Midbrain (tissue), 1 donor: ENCODE data around the gene ARFIP1.
"Not testable (repeated sequence)": the region's sequence is repeated elsewhere in the genome, so short reads cannot be mapped to it uniquely, and the experiment has no call there.

ENCODE experiments used
- DNase-seq: peaks from one replicate; lab custom pipeline; 2025; lab: John Stamatoyannopoulos, UW

ARFIP1 gene

DNA sequence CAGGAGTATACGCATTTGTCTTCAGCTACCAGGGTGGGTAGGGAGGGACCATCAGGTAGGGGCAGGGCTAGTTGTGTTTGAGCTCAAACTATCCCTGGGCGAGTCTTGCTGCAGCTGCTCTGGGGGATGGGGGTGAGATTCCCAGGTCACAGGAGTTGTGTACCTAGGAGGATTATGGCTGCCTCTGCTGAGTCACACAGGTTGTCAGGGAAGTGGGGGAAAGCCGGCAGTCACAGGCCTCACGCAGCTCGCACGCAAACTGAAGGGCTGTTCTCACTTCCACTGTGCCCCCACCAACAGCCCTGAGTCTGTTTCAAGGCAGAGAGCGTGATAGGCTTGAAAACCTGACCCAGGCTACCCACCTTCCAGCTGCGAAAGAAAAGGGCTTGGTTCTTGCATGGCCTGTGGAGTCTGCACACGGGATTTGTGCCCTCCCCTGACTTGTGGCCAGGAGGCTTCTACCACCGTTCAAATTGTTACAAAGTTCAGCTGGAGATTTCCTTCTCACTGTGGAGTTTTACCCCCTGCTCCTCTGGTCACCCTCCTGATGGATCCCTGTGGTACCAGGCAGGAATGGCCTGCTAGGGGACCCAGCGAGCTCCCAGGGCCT lies 63.8 kb downstream of the ARFIP1 start:
- no peak for DNase-seq

DNA sequence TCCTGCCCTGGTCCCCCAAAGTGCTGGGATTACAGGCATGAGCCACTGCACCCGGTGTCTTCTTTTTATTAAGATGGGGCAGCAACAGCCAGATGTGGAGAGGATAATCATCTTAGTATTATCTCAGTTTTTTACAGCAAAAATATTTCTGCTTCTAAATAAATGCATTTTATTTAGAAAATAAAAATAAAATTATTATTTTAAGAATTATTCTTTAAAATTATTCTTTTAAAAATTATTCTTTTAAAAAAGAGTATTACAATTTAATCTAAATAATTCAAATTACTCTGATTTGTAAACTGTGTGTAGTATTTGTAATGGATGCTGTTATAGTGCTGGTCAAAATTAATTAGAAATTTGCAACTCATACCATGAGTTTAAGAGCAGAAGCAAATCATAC lies 67.6 kb downstream of the ARFIP1 start:
- DNase-seq = no peak

DNA sequence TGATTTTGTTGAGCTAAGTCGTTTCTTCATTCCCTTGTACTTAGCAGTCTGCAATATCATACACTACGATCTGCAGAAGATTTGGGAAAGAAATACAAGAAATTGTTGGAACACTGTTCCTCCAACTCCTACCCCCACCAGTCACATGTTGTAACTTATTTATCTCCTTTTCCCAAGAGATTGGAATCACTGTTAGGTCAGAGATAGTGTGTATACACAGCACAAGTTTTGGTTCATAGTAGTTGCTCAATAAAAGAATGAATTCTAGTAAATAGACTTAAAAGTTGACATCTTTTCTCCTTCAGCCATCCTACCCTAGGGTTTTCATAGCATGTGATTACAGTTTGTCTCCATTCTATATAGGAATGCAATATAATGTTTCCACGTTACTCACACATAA lies 68.8 kb downstream of the ARFIP1 start:
- DNase-seq = no peak

DNA sequence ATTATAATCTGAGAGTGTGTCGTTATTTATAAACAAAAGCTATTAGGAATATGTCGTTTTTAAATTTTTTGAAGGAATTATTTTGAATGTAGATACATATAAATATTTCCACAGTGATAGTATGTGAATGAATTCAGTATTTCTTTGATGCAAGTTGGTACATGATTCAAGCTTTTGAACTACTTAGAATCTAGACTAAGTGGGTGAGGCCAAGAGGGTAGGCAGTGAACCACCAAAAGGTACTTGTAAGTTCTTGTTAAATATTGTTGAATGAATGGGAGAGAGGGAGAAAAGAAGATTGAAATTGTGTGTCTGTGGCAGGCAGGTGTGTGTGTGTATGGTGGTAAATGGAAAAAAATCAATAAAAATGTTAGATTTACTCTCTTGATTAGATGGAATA lies 69.6 kb downstream of the ARFIP1 start:
- DNase-seq = no peak

DNA sequence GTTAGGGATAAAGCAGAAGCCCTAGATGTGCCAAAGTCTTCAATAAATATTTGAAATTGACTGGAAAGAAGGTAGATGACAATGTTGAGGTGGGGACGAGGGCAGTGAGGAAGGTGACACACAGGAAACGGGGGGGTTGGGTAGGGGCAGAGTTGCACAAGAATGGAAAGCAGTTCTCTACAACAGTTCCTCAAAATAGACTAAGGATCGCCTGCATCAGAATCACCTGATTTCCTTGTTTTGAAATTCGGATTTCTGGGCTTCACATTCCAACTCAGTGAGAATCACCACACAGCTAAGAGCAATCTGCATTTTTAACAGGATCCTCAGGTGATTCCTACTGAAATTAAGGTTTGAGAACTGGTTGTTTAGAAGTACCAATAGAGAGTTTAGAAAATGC lies 70.6 kb downstream of the ARFIP1 start:
- DNase-seq = no peak

DNA sequence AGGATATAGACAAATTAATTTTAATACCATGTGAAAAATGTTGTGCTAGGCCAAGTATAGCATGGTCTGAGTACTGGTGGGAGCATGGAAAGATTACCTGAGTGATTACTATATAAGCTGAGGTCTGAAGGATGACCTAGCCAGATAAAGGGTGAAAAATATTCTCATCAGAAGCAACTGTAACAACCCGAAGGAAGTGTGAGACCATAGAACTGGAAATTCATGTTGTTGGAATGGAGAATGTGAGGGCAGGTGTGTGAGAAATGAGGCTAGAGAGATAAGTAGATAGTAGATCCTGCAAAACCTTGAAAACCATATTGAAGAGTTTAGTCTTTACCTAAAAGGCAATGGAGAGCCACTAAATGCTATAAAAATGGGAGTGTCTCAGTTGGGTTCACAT lies 71.5 kb downstream of the ARFIP1 start:
- no peak for DNase-seq

DNA sequence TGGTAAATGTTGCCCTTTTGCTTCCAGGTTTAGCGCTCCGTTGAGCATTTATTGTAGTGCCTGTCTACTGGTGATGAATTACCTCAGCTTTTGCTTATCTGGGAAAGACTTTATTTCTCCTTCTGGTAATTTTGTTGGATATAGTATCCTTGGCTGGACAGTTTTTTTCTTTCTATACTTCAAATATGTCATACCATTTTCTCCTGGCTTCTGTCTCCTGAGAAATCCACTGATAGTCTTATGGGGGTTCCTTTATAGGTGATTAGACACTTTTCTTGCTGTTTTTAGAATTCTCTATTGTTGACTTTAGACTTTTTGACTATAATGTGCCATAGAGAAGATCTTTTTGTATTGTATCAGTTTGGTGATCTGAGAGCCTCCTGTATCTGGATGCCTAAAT lies 73.5 kb downstream of the ARFIP1 start:
- DNase-seq = no peak

DNA sequence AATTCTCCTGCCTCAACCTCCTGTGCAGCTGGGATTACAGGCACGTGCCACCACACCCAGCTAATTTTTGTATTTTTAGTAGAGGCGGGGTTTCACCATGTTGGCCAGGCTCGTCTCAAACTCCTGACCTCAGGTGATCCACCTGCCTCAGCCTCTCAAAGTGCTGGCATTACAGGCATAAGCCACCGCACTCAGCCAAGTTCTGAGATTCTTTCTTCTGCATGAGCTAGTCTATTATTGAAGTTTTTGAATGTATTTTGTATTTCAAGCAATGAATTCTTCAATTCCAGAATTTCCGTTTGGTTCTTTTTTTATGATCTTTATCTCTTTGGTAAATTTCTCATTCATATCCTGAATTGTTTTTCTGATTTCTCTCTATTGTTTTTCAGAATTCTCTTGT lies 74.3 kb downstream of the ARFIP1 start:
- not testable (repeated sequence) for DNase-seq

DNA sequence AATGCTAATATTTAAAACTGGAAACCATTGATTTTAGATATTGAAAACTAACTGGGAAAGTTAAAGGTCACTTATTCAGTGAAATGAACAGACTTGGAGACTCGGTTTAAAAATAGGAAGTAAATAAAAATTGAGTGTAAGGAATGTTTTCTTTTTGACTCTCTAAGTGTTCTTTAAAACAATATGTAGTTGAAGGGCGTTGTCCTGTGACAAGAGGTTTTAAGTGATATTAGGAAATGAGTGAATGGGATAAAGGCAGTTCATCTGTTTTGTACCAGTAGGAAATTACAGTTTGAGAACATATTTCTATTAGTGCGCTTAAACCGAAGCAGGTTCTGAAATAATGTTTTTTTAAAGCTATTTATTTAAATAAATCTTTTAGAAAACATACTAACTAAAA lies 77.2 kb downstream of the ARFIP1 start:
- DNase-seq = no peak

DNA sequence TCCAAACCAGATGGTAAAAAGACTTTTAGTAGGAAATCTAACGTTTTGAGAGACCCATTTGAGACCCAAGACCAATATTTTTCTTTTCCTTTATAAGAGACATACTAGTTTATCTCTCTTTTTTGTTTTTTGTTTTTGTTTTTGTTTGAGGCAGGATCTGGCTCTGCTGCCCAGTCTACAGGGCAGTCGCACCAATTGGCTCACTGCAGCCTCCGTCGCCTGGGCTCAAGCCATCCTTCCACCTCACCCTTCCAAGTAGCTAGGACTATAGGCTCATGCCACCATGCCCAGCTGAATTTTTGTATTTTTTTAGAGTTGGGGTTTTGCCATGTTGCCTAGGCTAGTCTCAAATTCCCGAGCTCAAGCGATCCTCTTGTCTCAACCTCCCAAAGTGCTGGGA lies 79.2 kb downstream of the ARFIP1 start:
- DNase-seq = no peak

DNA sequence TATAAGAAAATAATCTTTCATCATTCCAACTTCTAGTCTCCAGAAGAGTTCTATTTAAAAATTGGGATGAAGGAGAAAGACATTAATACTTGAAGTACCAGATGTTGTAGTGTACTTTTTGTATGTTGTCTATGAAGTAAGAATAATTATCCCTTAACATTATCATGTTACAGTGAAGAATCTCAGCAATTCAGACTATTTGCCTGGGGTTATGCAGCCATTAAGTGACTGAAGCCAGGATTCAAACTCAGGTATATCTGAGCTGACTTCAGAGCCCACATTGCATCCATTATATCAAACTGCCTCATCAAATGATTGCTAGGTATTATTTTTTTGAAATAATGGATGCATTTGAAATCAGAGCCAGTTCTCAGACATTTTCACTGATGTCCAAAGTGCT lies 80.3 kb downstream of the ARFIP1 start:
- no peak for DNase-seq

DNA sequence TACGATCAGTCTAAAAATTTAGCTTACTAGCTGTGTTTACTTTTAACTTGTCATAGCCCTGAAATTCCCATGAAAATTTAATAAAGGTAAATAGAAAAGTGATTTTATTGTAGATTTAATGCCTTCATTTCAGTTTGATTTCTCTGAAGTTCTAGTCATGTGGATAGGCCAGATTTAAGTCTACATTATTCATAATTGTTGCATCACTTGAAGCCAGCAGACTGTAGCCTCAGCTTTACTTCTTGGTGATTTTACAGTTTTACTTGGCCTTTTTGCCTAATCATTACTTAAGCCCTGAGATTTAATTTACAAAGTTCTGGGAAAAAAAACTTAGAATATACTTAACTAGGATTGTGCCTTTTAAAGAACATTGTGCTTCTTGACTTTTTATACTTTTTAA lies 82.9 kb downstream of the ARFIP1 start:
- DNase-seq = no peak

DNA sequence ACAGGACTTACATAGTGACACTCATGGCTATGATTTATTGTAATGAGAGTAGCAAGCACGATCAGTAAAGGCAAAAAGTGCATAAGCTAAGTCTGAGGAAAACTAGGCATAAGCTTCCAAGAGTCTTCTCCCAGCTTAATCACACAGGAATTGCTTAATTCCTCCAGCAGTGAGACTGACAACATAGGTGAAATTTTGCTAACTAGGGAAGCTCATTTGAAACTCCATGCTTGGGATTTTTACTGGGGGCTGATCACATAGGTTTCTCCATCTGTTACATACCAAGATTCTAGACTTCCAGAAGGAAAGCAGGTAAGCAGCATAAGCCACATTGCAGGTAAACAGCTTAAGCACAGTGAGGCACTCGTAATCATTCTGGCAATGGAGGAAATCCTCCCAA lies 84.6 kb downstream of the ARFIP1 start:
- DNase-seq = no peak

DNA sequence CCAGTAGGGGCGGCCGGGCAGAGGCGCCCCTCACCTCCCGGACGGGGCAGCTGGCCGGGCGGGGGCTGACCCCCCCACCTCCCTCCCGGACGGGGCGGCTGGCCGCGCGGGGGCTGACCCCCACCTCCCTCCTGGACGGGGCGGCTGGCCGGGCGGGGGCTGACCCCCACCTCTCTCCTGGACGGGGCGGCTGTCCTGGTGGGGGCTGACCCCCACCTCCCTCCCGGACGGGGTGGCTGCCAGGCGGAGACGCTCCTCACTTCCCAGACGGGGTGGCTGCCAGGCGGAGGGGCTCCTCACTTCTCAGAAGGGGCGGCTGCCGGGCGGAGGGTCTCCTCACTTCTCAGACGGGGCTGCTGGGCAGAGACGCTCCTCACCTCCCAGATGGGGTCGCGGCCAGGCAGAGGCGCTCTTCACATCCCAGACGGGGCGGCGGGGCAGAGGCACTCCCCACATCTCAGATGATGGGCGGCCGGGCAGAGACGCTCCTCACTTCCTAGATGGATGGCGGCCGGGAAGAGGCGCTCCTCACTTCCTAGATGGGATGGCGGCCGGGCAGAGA lies 86.8 kb downstream of the ARFIP1 start:
- not testable (repeated sequence) for DNase-seq

DNA sequence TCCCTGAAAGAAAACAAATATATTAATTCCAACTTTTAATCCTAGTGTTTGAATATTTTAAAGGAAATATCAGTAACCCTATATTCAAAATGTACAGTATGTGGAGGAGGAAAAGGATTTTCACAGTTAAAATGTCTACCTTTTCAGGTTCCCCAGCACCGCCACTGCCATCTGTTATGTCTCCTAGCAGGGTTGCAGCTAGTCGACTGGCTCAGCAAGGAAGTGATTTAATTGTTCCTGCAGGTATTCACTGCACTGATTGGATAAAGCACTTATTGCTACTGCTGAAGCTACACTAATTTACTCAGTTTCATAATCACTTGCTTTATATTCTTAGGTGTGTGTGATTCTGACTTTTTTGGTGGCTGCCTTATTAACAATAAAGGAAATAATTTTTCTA lies 90.9 kb downstream of the ARFIP1 start:
- DNase-seq = no peak

DNA sequence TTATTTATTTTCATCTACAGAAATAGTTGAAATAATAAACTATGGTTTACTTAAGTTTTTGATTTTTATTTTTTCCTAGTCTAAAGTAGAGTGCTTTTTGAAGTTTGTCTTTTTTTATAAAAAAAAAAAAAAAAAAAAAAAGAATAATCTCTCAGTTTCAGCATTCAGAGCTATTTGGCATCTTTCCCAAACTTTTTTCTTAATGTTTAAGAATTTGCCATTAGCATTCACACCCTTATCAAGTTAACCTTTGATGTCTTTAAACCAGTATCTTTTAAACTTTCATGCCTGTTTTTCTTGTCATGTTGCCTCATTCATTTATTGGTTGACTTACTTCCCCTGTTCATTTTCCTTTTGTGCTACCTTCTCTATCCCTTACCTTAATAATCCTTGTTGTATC lies 95.5 kb downstream of the ARFIP1 start:
- DNase-seq = no peak

DNA sequence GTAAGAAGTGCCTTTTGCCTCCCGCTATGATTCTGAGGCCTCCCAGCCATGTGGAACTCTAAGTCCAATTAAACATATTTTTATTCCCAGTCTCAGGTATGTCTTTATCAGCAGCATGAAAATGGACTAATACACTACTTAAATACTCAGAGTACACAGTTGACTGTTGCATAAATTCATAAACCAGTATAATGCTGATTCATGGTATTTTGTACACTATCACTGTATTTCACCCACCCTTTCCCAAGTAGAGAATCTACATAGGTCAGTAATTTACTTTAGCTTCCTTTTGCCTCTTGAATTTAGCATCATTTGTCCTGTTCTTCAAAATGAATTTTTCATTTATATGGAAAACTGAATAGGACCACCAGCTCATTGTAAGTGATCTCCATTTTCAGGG lies 98.1 kb downstream of the ARFIP1 start:
- DNase-seq = no peak

DNA sequence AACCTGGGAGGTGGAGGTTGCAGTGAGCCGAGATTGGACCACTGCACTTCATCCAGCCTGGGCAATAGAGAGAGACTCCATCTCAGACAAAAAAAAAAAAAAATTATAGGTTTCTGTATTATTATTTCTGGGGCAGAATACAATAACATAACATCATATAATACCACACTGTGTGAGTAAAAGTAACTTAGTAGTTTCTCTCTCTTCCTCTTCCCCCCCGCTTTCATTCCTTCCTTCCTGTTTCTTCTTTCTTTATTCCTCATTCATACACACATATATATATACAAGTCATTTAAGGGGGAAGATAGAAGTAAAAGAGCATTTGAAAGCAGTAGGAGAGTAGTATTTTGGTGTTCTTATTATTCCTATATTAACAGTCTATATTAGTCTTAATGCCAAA lies 100.5 kb downstream of the ARFIP1 start:
- DNase-seq = no peak

DNA sequence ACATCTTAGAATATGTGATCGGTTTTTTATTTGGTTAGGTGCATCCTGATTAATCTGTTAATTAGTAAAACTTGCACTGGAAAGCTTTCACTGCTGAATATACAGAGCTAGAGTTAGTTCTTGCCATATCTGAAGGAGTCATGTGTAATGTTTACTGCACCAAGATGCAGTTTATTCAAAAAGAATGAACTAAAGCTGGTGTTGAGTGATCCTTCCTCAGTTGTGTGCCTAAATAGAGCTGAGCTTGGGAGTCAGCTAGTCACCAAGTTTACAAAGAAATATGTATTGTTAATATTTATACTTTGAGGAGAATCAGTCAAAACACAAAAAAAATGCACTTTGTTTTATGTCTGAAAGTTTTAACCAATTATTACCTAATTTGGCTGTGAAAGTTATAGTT lies 102.2 kb downstream of the ARFIP1 start:
- DNase-seq = no peak

DNA sequence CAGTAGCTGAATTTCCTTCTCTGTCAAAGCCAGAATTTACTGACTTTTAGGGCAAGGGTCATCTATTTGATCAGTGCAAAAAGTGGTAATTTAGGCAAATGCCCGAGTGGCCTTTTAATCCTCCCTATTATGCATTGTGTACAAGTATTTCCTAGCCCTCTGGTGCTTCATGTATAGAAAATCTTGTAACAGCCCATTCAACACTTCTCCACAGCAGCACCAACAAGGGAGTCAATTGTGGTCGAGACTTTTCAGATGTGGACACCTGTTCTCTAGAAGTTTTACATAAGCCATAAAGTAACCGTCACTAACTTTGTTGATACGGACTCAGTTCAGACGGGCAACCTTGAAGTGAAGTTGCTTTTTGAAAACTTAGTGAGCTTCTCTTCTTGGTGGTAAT lies 105.4 kb downstream of the ARFIP1 start:
- DNase-seq = no peak

DNA sequence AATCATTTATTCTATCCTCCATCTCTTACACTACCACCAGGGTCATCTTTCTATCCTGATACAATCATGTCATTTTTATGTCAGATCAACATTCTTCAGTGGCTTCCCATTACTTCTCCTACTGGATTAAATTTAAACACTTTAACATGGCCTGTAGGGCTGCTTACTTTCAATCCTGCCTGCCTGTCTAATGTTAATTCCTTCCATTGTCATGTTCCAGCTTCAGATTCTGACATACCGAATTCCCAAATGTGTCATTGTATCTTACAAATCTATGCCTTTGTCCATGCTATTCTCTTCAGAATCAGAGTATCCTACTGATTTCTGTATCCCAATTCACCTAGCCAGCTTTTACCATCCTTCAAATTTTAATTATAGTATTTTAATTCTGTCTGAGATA lies 106.4 kb downstream of the ARFIP1 start:
- no peak for DNase-seq

DNA sequence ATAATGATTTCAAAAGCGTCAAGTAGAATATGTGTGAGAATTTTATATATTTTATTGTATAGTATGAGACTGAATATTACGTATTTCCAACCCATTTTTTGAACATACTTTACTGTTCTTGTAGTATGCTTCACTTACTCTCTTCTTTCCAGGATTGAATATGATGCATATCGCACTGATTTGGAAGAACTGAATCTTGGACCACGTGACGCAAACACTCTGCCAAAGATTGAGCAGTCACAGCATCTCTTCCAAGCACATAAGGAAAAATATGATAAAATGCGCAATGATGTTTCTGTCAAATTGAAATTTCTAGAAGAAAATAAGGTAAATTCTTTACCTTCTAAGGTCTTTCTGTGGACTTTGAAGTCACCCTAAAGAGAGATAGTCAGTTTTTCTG lies 108.2 kb downstream of the ARFIP1 start:
- DNase-seq = no peak

DNA sequence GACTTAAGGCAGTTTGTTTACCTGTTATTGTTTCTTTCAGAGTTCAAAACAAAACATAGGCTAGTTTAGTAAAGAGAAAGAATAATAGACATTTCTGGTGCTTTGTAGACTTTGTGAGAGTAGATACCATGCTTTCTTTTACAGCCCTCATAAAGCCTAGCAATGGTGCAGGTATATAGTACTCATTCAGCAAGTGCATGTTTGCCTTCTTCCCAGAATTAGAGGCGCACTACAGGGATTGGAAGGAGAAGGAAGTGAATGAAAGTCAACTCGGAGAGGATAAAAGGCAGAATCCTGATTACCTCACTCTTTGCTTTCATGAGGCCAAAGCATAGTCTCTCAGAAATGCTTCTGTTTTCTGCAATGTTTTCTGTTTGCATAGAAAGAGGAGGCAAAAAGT lies 113.2 kb downstream of the ARFIP1 start:
- no peak for DNase-seq

DNA sequence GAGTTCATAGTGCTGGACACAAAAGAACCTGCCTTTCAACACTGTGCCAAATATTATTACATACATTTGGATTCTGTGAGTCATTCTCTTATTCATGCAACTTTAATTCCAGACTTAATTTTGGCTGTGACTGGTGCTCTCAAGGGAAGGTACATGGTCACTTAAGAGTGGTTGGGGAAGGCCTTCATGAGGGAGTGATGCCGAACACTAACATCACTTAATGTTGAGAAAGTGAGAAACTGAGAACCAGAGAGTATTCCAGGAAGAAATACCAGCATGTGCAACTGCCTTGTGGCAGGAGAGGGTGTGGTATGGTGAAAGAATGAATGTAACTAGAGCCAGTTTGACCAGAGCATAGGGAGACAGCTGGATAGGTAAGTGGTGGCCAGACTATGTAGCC lies 114.9 kb downstream of the ARFIP1 start:
- DNase-seq = no peak

DNA sequence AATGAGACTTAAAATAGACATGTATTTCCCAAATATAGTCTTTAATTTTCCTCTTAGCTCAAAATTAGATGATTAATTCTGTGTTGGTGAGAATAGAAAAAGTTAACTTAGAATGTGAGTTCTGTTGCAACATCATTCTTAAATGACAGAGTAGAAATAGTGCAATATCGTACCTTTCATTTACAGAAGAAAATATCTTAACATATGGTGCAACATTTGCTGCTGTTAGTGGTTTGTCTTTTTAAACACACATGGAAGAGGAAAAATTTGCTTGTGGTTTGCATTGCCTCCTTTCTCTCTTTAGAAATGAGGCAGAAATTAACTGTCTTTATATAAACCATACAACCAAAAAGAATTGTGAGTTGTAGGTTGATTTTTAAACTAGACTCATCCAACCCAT lies 117.1 kb downstream of the ARFIP1 start:
- no peak for DNase-seq
